Stimulated activated CD4-positive, alpha-beta T cell treated with anti-CD3 and anti-CD28 coated beads, Interleukin-15, amount 100 ng/mL, for 24 hours (primary cell): ENCODE results near the gene SIK2.

Source experiments
- DNase-seq: peaks from one replicate; pipeline ENCODE4 v3.0.0-alpha.2; 2020

Gene SIK2

GRCh38 chr11:111582881-111583280 lies 19.4 kb upstream of the SIK2 start:
- no peak for DNase-seq

DNA sequence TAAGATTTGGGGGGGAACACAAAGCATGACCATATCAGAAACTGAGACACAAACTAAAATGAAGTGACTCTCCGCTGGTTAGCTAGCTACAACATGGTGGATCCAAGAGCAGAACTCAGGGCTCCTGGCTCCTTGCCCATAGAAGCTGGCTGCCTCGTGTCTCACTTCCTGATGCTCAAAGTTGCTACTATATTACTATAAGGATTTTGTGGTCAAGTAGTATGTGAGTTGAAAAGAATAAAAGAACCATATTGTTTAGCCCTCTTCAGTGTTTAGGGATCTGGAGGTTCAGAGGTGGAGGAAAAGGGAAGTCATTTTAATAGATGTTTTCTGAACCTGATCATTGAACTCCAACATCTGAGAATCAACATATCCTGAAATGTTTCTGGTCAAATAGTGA lies 16.9 kb upstream of the SIK2 start:
- no peak for DNase-seq

- DNase-seq = peak; percentile 46
These were observed 15.8 kb upstream of the SIK2 start for GRCh38 chr11:111586388-111586831.

GRCh38 chr11:111589114-111589513 lies 13.1 kb upstream of the SIK2 start:
- DNase-seq = no peak

DNA sequence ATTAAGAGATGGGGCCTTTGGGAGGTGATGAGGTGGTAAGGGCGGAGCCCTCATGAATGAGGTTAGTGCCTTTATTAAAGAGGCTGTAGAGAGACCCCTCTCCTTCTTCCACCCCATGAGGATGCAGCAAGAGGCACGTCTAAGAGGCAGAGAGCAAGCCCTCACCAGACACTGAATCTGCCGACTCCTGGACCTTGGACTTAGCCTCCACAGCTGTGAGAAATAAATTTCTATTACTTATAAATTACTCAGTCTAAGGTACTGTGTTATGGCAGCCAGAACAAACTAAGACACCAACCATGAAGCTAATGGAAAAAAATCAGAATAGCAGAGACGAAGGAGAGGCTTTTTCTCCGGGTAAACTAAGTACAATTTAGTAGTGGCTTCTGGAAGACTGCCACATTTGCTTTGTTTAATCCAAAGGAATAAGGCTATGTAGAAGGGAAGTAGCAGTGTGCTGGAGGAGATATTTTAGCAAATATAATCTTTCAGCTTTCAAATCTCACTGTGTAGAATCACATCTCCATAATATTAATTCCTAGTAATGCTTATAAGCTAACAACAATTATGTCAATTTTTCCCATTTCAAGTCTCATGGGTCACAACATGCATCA lies 12.3 kb upstream of the SIK2 start:
- DNase-seq = no peak

DNA sequence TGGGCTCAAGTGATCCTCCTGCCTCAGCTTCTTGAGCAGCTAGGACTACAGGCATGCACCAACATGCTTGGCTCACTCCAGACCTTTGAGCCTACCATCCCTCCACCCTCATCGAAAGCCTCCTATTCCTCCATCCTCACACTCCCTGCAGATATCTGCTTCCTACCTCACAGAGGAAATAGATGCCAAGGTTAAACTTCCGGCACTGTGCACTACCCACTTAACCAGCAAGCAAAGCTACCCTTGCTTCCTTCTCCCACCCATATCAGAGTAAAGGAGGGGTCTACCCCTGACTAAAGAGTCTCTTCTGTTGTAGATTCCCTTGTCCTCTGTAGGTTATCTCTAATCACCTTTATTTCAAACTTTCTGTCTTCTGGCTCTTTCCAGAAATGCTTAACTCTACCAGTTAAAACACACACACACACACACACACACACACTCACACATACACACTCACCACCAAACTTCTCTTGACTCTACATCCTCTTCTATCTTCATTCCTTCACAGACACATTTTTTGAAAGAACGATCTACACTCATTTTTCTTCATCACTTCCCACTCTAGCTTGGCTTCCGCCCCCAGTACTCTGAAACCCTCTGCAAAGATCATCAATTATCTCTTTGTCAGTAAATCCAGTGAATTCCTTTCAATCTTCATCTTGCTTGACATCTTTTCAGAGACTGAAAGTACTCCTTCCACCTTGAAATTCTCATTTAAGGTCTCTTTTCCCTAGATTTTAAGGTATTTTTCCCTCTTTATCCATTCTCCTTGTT lies 10.9 kb upstream of the SIK2 start:
- DNase-seq = no peak

GRCh38 chr11:111592491-111592890 lies 9.8 kb upstream of the SIK2 start:
- no peak for DNase-seq

DNA sequence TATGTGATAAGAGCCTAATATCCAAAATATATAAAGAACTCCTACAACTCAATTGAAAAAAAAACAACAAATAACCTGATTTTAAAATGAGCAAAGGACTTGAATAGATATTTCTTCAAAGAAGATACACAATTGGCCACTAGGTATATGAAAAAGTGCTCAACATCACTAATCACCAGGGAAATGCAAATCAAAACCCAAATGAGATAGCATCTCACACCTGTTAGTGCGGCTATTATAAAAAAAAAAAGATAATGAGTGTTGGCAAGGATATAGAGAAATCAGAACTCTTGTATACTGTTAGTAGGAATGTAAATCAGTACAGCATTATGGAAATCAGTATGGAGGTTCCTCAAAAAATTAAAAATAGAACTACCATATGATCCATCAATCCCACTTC lies 5.9 kb upstream of the SIK2 start:
- DNase-seq = no peak

- no peak for DNase-seq
These were observed 4.1 kb upstream of the SIK2 start for GRCh38 chr11:111598148-111598547.

DNA sequence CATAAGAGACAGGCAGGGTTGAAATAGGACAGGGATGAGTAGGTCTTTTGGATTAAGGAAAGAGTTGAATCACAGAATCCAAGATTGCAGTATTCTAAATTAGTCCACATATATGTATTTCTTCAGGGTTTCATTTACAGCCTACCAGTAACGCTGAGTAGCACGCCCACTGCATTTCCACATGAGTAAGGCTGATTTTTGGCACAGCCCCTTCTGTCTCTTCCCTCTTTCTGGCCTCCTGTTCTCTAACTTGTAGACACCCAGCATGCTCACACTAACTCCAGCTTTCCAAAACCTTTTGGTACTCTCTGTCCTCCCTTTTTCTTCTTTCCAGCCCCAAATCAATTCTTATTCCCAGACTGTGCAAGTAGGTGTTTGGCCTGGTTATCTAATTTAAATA lies 3.7 kb upstream of the SIK2 start:
- DNase-seq = no peak

GRCh38 chr11:111601636-111601978 lies 642 bp upstream of the SIK2 start:
- DNase-seq = no peak

DNA sequence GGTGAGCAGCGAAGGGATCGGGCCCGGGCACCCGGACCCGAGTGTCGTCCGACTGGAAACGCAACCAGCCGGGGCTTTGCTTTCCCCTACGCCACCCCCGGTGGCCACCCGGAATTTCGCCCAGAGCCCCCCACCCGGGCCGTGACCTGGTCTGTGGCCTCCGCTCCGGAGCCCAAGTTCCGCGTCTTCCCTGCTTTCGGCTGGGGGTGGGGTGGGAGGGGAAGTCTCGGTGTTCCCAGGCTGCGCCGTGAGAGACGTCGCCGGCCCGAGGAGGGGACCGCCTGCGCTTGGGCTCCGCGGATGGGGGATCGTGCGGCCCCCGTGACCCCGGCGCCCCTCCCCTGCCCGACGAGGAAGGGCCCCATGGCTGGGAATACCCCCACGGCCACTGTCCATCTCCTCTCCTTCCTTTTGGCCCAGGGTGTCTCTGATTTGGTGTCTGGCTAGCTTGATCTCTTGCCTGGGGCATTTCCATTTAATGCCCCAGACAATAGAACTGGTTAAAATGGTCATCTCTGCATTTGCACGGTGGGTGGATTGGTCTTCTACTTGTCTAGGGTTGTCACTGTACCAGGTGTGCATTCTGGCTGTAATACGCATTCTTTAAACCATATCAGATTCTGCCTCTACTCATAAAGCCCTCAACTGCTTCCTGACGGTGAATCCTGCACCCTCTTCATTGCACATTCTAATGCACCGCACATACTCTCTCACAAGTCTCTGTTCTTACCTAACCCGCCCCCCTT lies 789 bp downstream of the SIK2 start:
- DNase-seq = peak; percentile 11

- no peak for DNase-seq
These were observed 1.4 kb downstream of the SIK2 start for GRCh38 chr11:111603611-111604130.

DNA sequence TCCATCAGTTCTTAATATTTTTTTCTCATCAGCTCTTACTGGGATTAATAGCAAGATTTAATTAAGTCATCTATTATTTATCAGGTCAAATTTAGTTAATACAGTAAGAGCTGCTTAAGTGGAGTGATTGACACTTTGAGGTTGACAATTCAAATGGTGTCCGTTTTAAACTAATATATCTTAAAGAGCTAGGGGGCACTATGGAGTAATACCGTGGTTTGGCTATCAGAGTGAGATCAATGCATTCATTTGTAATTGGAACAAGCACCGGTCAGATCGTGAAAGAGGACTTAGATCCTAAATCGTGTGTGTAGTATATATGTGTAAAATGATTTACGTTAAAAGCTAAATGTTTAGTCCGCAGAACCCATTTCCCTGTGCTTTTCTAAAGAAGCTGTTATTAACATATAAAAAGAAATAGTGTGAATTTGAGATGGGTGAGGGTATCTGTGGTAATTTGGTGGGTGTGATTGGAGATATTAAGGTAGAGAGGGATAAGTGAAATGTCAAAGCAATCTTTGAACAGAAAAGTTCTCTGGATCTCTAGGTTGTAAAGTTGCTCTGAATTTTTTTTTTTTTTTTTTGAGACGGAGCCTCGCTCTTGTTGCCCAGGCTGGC lies 2.3 kb downstream of the SIK2 start:
- DNase-seq = no peak

- no peak for DNase-seq
These were observed 3.4 kb downstream of the SIK2 start for GRCh38 chr11:111605681-111606080.

- DNase-seq = no peak
These were observed 4.7 kb downstream of the SIK2 start for GRCh38 chr11:111606986-111607385.

- DNase-seq = no peak
These were observed 5.5 kb downstream of the SIK2 start for GRCh38 chr11:111607751-111608150.

DNA sequence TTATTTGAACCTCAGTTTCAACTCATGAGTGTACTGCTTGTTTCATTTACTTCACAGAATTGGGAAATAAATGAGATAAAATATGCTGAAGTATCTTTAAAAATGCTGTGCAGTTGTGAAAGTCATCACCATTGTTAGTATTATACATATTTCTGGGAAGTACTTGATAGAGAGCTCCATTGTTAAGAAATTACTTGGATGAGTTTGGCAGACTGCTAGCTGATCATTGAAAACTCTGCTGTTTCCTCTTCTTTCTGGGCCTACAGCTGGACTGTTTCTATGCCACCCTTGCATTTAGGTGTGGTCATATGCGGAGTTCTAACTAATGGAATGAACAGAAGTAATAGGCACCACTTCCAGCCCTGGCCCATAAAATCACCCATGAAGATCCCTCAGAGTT lies 10.0 kb downstream of the SIK2 start:
- DNase-seq = no peak

DNA sequence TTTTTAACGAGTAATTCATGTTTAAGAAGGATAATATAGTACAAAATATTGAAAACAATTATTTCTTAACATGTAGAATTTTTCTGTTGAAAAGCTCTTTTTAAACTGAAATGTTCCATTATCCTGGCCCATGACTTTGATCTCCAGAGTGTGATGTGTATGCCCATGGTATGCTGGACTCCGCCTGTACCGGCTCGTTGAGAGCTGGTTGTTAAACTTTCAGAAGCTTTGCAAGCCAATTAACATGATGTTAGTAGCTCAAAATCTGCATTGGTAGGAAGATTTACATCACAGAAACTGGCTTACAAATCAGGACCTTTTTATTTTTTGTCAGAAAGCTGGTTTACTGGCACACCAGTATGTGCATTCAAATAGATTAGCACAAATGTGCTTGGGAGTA lies 15.0 kb downstream of the SIK2 start:
- DNase-seq = no peak

DNA sequence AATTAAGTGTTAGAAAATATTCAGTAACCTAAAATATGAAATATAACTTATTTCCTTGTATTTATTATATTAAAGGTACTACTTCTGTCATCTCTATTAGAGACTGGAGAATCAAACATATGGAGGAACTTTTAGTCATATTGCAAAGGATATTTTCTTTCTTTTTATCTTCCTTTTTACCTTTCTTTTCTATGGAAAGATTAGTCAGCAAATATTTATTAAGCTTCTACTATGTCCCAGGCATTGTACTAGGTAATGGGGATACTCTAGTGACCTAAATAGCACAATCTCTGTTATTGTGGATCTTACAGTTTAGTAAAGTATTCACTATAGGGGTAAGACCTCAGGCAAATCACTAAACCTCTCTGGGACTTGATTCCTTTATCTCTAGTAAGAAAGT lies 18.3 kb downstream of the SIK2 start:
- no peak for DNase-seq

DNA sequence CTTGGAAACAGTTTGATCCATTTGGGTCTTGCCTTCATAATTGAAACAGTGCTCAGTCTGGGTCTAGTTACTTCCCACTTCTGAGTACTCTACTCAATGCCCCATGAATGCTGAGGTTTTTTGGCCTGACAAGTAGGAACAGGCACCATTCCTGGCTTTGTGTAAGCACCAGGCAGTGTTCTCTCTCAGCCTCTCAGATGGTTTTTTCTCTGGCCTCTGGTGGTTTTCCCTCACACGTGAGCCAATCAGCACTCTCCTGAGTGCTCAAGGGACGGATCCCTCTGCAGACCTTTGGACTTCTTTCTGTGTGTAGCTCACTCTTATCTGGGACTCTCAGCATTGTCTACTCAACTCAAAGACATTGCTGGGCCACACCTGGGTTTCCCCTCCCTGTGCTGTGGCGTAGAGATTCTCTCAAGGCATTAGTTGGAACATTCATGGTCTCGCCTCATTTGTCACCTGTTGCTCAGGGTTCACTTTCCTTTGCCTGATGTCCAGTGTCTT lies 21.3 kb downstream of the SIK2 start:
- DNase-seq = no peak

DNA sequence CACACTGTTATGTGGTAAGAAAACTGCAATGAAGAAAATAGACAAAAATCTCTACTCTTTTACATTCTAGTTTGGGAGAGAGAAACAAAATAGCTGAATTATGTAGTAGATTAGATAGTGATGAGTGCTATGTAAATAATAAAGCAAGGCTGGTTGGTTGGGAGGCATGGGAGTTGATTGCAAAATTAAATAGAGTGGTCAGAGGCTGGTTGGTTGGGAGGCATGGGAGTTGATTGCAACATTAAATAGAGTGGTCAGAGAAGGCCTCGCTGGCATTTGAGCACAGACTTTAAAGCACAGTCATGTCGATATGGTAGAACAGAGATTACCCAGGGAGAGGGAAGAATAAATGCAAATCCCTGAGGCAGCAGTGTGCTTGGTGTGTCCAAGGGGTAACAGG lies 22.4 kb downstream of the SIK2 start:
- no peak for DNase-seq

GRCh38 chr11:111627591-111627990 lies 25.3 kb downstream of the SIK2 start:
- no peak for DNase-seq
